HFF-Myc (cell line): Measurements from ENCODE around the gene PTPRA.
A peak's percentile ranks its signal among the peaks of the same experiment; 100 is the strongest.

ENCODE experiments used
- DNase-seq: peaks from one replicate; pipeline ENCODE4 v3.0.0-alpha.2; 2011; ENCODE audit warnings: low read depth; ENCODE audit errors: extremely low read depth
- H3K4me3 ChIP-seq: replicated peaks from 2 replicates; pipeline ENCODE4 v1.5.1; 2011; ENCODE audit warnings: low read depth, mild to moderate bottlenecking, control low read depth, low read length
- TF ChIP-seq, protein P1 (sequence below): IDR thresholded peaks from 2 replicates; pipeline ENCODE4 v1.5.1; 2012; ENCODE audit warnings: mild to moderate bottlenecking, low read depth, low read length, control low read depth; ENCODE audit errors: missing control alignments

PTPRA gene

DNA sequence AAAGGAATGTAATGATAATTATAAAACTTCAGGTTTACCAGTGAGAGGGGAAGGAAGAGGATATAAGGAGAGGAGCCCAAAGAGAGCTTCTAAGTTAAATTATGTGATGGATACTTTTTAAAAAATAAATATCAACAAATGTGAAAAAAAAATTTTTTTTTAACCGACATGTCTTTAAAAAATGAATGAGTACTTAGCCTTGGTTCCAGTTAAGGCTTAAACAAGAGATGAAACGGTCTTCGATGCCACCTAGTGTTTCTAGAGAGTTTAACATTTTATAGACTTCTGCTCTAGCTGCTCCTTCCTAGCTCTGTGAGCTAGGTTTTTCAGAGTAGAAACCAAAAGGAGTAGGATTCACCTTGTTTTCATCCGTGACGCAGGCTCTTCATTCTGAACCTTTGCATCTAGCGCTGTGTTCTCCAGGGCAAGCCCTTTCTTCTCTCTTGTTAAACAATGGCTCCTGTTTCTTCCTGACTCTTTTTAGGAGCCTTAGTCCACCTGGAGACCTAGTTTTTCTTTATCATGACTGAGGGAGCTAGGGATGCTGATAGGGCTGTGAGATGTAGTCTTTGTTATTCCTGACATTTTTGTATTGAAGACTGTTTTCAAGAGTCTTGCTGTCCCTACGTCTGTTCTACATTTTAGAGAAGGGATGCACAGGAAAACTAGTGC is 127.7 kb downstream of the PTPRA start:
- no peak overlapping the region for H3K4me3 ChIP-seq
- DNase-seq = peak; percentile 30
- TF ChIP-seq, protein P1, sequence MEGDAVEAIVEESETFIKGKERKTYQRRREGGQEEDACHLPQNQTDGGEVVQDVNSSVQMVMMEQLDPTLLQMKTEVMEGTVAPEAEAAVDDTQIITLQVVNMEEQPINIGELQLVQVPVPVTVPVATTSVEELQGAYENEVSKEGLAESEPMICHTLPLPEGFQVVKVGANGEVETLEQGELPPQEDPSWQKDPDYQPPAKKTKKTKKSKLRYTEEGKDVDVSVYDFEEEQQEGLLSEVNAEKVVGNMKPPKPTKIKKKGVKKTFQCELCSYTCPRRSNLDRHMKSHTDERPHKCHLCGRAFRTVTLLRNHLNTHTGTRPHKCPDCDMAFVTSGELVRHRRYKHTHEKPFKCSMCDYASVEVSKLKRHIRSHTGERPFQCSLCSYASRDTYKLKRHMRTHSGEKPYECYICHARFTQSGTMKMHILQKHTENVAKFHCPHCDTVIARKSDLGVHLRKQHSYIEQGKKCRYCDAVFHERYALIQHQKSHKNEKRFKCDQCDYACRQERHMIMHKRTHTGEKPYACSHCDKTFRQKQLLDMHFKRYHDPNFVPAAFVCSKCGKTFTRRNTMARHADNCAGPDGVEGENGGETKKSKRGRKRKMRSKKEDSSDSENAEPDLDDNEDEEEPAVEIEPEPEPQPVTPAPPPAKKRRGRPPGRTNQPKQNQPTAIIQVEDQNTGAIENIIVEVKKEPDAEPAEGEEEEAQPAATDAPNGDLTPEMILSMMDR = peak; percentile 50

DNA sequence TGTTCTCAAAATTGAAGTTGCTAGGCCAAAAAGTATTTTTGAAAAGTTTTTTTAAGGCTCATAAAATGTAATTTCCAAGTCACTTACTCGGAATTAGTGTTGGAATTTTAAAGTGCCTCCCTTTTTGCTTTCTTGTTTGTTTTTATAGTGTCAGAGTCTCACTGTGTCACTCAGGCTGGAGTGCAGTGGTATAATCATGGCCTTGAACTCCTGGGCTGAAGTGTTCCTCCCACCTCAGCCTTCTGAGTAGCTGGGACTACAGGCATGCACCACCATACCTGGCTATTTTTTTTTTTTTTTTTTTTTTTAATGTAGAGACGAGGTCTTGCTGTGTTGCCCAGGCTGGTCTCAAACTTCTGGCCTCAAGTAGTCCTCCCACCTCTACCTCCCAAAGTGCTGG is 130.1 kb downstream of the PTPRA start:
- no peak overlapping the region for H3K4me3 ChIP-seq
- TF ChIP-seq, protein P1 = no peak
- DNase-seq = no peak

DNA sequence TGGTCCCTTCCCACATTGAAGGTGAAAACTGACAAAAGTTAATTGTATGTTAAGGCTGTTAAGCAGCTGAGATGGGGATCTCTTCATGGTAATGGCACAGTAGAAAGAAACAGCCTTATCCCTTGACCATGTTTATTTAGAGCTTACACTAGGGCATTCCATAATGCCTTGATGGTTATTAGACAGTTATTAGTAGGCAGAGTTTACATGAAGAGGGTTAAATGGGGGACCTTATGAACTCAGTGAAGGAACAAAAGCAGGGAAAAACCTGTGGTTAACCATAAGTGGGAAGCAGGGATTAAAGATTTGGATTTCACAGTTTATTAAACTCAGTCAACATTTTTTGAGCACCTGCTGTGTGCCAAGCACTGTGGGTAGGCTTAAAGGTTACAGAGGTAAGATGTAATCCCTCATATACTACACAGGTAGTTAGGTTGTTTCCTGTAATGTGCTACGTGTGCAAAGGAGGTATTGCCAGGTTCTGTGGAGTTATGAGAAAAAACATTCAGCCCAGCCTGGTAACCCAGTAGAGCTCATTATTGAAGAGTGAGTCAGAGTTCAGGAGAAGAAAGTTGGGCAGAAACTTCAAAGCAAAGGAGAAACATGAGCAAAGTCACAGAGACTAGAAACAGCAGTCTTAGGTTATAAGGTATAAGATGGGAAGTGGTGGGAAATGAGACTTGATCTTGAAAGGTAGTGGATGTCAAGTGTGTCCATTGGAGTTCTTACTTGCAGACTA is 137.9 kb downstream of the PTPRA start:
- H3K4me3 ChIP-seq = no peak overlapping the region
- peak; percentile 4 for DNase-seq
- TF ChIP-seq, protein P1 = no peak

DNA sequence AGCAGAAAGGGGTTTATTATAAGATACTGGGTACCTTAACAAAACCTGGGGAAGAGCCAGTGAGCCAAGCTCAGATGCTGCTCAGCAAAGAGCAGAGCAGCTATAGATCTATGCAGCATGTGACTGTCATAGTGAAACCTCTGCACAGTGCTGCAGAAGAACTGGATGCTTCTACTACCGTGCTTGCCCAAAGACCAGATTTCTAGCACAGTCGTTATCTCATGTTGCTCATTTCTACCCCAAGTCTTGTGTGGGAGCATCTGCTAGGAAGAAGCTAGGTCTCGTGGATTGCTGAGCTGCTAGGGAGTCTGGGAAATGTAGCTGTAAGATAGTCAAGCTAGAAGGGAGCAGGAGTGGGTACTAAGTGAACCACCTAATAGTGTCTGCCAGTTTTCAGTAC is 138.5 kb downstream of the PTPRA start:
- DNase-seq = no peak
- H3K4me3 ChIP-seq = no peak overlapping the region
- TF ChIP-seq, protein P1 = no peak

DNA sequence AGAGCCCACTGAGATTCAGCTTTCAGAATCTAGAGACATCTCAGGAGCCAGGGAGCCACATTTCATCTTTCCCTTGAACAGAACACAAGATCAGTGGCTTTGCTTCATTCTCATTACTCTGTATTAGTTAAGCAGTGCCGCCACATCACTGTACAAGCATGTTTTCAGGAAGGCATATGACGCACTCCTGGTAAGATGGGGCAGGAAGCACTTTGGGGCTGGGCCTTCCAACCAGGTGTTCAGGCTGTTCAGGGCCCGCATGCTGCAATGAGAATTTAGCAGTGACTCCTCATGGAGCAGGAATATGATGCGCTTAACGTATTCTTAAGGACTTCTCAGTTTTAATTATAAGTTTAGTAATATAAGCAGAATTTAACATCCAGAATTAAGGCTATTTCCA is 140.5 kb downstream of the PTPRA start:
- TF ChIP-seq, protein P1 = no peak
- no peak overlapping the region for H3K4me3 ChIP-seq
- DNase-seq = no peak

DNA sequence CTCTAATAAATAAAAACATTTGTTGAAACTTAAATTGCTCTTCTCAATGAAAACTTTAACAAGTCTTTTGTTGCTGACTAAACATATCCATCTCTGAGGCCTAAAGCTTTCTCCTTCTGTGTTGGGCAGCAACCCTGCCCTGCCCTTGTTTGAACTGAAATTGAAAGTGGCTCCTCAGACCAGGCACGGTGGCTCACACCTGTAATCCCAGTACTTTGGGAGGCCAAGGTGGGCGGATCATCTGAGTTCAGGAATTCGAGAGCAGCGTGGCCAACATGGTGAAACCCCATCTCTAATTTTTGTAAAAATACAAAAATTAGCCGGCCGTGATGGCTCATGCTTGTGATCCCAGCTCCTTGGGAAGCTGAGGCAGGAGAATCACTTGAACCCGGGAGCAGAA is 140.9 kb downstream of the PTPRA start:
- DNase-seq = no peak
- TF ChIP-seq, protein P1 = no peak
- no peak overlapping the region for H3K4me3 ChIP-seq
